ENCODE results near the gene SLC6A3.

- TF ChIP-seq, protein P1, sequence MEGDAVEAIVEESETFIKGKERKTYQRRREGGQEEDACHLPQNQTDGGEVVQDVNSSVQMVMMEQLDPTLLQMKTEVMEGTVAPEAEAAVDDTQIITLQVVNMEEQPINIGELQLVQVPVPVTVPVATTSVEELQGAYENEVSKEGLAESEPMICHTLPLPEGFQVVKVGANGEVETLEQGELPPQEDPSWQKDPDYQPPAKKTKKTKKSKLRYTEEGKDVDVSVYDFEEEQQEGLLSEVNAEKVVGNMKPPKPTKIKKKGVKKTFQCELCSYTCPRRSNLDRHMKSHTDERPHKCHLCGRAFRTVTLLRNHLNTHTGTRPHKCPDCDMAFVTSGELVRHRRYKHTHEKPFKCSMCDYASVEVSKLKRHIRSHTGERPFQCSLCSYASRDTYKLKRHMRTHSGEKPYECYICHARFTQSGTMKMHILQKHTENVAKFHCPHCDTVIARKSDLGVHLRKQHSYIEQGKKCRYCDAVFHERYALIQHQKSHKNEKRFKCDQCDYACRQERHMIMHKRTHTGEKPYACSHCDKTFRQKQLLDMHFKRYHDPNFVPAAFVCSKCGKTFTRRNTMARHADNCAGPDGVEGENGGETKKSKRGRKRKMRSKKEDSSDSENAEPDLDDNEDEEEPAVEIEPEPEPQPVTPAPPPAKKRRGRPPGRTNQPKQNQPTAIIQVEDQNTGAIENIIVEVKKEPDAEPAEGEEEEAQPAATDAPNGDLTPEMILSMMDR (IDR thresholded peaks at IDR 0.05; ENCODE audit: extremely low read depth in 1 of 2, insufficient read depth in 1 of 2, low read depth in 1 of 2, low read length in 2 of 2): no peak
- TF ChIP-seq POLR2A (IDR thresholded peaks at IDR 0.05; ENCODE audit: low read depth, low read length): no peak
- TF ChIP-seq EZH2 (IDR thresholded peaks at IDR 0.05; ENCODE audit: borderline replicate concordance, low read depth, low read length, severe bottlenecking): no peak
- TF ChIP-seq, protein P2, sequence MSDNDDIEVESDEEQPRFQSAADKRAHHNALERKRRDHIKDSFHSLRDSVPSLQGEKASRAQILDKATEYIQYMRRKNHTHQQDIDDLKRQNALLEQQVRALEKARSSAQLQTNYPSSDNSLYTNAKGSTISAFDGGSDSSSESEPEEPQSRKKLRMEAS (IDR thresholded peaks at IDR 0.05; ENCODE audit: insufficient read depth, insufficient read length): no peak
- TF ChIP-seq POLR2AphosphoS5 (IDR thresholded peaks at IDR 0.05; ENCODE audit: insufficient read depth, low read depth, low read length): no peak
- TF ChIP-seq JUN (IDR thresholded peaks at IDR 0.05; ENCODE audit: borderline replicate concordance, insufficient read depth, insufficient read length, low read depth): no peak
- TF ChIP-seq FOS (IDR thresholded peaks at IDR 0.05; ENCODE audit: borderline replicate concordance, insufficient read depth, low read length): no peak
- TF ChIP-seq GATA2 (IDR thresholded peaks at IDR 0.05; ENCODE audit: insufficient read depth, insufficient read length, low read depth, low read length): no peak
Observed at GRCh38 chr5:1378866-1379659, 66.2 kb downstream of the SLC6A3 start.
